NCI-H2227 treated with DMSO at 0.1 percent for 48 hours (cell line): Measurements from ENCODE around the gene PIP4K2C.

ENCODE experiments used
- DNase-seq: peaks from one replicate; lab custom pipeline; 2025; lab: John Stamatoyannopoulos, UW

PIP4K2C gene

DNA sequence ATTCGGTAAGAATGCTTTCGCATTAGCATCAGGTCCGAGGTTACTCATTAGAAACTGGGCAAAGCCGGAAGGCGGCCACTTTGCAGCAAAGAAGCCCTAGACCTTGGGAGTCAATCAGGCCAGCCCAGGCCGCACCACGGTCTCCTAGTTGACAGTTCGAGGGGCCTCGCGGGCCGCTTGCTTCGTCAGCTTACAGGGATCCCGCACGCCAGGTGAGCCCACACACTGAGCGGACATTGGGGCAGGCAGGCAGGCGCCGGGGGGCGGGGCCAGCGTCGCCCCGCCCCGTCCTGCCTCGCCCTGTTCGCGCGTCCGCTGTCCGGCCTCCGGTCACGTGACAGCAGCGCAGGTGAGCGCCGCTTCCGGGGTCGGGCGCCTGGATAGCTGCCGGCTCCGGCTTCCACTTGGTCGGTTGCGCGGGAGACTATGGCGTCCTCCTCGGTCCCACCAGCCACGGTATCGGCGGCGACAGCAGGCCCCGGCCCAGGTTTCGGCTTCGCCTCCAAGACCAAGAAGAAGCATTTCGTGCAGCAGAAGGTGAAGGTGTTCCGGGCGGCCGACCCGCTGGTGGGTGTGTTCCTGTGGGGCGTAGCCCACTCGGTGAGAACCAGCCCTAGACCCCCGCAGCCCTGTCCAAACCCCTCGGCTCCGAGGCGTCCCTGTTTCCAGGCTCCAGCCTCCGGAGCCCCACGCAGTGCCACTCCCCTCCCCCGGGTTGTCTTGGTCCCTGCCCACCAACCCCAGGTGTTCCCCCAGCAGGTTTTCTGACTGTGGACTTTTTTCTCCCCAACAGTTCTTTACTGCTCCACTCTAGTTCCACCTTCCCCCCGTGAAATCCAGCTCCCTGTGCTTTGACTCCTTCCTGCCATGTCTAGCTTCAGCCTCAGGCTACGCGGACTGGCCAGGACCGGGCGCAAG, at the start of gene PIP4K2C:
TSS of gene PIP4K2C (plus strand) at position 329 of the 918 bp plus-strand sequence. CDS start at position 427, 98 bp downstream.
- DNase-seq: peak; percentile 53

DNA sequence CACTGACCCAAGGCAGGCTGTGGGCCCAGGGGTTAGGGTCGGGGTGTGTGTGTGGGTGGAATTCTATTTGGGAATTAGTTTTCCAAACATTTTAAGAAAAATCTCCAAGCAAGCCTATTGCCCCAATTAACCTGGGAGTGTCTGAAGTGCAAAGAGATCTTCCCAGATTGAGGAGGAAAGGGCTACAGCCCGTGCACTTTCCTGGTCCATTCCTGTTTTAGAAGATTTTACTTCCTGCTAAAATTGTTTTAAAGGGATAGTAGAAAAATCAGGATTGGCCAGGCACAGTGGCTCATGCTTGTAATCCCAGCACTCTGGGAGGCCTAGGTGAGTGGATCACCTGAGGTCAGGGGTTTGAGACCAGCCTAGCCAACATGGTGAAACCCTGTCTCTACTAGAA, 49.3 kb upstream of the PIP4K2C start:
- no peak for DNase-seq

DNA sequence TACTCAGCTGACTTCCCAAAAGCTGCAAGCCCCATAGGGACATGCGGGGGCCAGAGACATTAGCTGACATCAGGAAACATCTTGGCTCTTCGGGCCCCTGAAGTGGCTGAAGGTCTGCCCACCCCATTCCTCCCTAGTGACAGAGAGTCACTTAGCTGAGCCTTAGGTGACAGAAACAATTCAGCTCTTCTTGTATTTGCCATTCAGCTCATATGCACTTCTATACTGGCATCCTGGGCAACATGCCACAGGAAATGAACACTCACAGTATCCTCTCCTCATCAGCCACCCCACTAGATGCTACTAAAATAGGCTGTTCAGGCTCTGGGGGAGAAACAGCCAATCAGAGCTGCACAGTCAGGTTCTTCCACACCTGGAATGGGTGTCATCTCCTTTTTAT, 47.4 kb upstream of the PIP4K2C start:
- no peak for DNase-seq

DNA sequence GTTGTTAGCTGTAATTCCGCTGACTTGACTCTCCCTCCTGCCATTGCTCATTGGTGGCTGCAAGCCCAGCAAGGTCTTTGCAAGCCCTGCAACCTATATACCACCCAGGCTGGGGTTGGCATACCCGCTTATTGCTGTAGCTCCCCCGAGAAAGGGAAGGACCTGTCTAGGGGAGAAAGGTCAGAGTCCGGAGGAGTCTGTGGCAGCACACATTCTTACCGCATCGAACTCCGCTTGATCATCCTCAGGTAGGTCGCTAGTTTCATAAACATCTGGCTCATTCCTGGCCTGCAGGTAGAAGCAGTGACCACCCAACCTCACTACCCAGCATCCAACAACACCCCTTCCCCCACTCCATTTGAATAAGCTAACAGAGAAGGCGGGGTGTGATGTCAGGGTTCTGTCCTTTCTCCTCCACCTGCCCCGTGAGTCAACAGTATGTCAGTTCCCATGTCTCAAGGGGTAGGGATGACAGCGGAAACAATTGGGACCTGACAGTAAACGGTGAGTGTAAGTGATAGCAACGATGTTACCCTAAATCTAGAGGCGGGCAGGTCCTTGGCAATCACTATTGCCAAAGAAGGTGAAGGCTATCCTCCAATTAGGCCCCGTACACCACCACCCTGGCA, 45.1 kb upstream of the PIP4K2C start:
- no peak for DNase-seq

DNA sequence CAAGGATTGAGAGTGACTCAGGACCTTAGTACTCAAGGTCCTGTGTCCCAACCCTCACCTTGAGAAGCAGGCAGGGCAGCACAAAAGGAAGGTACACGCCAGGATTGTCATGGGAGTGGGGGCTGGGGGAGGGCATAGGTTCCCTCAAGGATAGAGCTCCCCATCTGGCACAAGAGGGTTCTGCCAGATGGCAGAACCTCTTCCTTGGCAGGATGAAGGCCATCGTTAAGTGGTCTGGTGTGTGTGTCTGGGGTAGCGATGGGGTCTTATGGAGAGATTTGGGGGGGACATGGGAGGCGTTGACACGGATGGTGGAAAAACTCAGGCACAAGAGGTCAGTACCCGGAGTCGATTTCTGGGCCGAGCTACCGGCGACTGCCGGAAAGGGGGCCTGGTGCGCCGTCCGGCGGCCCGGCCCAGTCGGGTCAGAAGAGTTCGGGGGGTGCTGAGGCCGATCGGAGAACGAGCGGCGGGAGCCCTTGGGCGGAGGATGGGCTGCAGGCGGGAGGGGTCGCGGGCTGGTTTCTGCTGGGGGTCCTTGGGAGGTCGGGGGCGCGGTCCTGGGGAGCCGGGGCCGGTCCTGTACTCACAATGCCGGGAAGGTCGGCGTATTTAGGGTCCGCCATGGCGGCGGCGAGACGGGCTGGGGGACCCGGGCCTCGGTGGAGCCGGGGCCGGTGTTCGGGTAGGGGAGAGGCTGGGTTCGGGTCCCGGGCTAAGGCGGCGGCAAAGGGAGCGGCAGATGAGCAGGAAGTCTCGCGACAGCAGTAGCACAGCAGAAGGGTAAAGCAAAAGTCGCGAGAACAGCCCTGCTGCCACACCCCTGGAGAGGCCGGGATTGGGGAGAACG, 44.3 kb upstream of the PIP4K2C start, which contains the start of gene DCTN2:
TSS of gene DCTN2 (minus strand) at position 755 of the 850 bp plus-strand sequence. CDS start at position 626, 129 bp downstream.
- DNase-seq: peak; percentile 92

DNA sequence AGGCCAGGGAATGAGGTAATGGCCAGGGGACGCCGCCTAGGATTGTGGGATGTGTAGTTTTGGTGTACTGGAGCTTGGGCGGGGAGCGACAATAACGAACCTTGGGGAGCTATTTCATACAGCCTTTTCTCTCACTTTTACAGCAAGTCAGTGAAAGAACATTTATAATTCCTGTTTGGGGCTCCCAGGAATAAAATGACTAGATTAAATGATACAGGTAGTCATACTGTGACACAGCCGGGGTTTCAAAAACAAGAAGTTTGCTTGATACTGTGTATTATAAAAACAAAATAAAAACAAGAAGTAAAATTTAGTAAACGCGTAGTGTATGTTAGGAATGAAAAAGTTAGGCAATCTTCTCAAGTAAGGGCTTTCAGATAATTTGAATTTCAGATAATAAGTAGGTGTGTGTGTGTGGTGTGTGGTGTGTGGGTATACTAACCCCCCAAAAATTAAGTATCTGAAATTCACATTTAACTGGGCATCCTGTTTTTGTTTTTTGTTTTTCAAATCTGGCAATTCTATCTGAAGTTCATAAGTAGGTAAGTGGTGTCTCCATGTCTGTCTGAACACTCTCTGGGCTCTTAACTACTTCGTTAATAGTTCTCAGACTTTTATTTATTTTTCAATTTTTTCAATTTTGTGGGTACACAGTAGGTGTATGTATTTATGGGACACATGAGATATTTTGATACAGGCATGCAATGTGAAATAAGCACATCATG, 43.5 kb upstream of the PIP4K2C start:
- DNase-seq: no peak

DNA sequence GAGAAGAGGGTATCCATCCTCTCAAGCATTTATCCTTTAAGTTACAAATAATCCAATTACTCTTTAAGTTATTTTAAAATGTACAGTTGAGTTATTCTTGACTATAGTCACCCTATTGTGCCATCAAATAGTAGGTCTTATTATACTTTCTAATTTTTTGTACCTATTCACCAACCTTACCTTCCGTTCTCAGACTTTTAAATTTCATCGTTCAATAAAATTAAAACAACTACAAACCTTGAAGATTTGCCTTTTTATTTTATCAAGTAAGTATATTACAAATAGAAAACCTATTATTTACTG, 43.0 kb upstream of the PIP4K2C start:
- no peak for DNase-seq

DNA sequence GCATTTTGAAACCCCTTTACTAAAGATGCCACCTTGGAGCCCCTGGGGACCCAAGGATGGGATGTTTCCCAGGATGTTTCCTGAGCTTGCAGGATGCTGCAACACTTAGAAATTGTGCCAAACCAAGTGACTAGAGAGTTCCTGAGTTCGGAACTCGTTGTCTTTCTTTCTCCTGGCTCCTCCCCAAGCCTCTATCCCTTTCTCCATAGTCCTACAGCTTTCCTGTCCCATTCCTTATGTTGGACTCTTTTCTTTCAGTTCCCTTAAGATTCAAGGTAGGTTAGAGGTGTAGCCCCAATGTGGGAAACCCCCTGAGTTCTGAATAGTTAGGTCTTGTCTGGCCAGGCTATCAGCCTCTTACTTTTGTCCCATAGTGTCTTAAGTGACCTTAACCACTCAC, 42.5 kb upstream of the PIP4K2C start:
- no peak for DNase-seq

DNA sequence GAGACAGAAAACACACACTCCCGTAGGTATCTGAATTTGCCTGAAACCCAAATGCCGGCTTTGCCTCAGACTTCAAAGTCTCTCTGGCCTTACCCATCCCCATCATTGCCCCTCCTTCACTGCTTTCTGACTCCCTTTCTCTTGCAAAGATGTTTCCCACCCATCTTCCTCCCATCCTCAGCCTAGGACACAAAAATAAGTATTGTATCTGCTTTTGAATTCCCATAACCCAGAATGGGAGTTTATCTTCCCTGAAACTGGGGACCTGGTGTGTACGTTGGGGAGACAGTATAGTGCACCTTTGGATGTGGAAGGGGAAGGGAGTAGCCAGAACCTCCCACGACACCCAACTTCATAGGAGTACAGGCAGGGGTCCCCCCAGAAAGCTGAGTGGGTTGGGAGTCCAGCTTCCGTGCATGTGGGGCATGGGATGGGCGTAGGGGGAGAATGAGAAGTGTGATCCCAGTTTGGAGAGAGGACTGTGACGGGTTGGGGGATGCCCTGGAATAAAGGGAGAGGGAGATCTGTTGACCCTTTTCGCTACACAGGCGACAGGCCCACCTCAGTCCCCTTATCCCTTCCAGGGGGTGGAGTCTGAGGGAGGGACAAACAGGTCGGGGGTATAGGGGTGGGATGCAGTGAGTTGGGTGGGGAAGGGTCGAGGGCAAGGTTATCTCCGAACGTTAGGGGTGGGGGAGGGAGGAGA, 41.6 kb upstream of the PIP4K2C start:
- no peak for DNase-seq

DNA sequence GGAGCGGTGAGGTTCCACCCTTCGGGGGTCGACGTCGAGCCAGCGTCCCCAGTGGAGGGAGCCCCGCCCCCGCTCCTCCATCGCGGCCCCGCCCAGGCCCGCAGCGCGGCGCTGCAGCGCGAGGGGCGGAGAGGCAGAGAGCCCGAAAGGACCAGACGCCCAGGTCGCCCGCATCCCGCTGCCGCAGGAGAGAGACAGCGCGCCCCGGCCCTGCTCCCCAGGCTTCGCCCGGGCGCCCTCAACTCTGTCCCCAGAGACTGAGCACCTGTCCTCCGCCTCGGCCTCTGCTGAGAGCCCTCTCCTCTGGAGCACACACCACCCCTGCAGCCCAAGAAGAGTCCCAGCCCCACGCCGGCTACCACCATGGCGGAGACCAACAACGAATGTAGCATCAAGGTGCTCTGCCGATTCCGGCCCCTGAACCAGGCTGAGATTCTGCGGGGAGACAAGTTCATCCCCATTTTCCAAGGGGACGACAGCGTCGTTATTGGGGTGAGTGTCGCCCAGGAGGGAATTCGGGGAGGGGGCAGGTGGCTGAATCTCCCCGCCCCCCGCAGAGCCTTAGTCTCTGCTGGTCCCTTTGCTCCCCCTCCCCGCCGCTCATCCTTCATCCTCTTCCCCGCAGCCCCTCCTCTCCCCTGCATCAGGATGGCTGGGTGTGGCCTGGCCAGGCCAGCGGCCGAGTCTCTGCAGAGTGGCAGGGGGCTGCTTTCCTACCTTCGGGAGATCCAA, 40.9 kb upstream of the PIP4K2C start, which contains the start of gene KIF5A:
TSS of gene KIF5A (plus strand) at position 136 of the 732 bp plus-strand sequence. CDS start at position 364, 228 bp downstream.
- peak; percentile 8 for DNase-seq

DNA sequence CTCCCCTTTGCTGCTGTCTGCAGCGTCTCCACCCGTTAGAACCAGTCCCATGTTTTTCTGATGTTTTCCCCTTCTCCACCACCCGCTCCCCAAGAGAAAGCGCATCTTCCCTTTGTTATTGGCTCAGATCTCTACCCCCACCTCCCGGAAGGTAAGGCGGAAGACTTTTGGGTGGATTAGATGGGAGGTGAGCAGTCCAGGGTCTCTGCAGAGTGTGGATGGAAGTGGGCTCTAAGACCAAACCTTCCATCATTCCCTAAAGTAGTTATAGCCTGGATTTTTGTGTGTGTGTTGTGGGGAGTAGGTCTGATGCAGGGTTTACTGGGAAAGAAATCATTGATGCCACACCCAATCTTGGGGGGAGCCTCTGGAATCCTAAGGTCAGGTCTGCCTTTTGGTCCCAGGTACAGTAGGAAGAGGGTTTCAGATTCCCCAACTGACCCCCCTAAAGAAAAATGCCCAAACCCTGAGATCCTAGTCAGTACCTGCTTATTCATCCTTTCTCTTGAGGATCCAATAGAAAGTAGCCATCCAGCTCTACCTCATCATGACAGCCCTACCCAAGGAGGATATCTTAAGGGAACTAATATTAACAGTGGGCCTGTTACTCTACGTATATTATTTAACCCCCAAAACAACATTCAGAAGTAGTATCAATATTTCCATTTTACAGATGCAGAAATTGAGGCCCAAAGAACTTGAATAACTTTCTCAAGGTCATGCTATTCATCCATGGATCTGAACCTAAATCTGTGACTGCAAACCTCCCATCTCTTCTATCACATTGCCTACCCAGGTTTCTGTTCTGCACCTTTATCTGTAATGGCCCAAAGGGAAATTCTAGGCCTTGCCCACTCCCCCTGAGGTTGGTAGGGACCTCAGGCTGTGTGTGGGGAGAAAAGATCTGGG, 40.1 kb upstream of the PIP4K2C start:
- DNase-seq: no peak

DNA sequence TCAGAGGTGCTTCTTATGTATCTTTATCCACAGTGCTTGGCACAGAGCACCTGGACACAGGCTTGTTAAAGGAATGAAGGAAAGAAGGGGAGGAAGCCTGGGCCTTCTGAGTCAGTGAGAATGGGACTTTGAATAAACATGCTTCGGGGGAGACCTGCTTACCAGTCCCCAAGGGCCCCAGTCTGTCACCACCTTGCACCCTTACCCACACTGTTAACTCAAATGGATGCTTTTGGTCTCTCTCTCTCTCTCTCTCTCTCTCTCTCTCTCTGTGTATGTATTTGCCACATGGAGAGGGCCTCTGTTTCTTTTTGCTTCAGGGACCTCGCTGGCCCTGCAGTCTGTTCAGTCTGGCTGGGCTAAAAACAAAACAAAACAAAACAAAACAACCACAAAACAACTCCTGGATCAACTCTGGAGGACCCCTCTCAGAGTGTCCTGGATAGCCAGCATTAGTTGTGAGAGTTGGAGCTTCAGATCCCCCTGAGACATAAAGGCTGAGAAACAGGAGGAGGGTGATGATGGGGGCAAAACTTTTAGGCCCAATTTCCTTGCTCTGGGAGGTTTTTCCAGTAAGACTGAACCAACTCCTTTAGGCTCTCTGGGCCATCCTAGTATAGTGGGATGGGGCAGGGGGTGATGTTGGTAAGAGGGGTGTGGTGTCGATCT, 39.2 kb upstream of the PIP4K2C start:
- DNase-seq: no peak

DNA sequence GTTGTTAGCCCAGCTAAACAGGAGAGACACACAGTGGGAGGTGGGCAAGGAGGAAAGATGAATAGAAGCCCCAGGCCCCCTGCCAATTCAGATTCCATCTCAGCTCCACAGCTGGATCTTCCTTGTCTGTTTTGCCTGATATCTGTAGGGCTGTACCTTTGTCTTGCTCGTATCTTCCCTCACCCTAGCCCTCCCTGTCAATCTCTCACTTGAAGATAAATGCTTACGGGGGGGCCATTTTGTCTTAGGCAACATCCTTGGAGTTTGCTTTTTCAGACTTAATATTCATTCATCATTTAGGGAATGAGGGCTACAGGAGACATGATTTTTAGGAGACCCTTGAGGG, 38.7 kb upstream of the PIP4K2C start:
- DNase-seq: no peak

DNA sequence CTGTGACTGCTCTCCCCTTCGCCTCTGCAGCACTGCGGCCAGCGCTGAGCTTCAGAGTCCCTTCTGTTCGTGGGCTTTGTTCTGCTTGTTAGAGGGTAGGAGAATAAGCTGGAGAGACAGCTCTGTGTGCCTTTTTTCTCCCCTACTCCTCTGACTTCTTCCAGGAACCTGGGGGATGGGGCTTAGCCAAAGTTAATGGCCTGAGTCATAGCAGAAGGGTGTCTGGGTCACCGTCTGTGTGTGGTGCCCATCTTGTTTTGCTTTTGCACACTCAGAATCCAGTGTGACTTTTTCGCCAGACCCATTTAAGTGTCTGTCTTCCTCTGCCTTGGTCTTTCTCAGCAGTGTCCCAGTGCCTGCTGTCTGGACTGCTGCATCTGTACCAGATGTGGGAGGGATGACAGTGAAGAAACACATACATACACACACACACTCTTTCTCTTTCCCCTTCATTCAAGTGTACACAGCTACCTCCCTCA, 38.1 kb upstream of the PIP4K2C start:
- peak; percentile 1 for DNase-seq

DNA sequence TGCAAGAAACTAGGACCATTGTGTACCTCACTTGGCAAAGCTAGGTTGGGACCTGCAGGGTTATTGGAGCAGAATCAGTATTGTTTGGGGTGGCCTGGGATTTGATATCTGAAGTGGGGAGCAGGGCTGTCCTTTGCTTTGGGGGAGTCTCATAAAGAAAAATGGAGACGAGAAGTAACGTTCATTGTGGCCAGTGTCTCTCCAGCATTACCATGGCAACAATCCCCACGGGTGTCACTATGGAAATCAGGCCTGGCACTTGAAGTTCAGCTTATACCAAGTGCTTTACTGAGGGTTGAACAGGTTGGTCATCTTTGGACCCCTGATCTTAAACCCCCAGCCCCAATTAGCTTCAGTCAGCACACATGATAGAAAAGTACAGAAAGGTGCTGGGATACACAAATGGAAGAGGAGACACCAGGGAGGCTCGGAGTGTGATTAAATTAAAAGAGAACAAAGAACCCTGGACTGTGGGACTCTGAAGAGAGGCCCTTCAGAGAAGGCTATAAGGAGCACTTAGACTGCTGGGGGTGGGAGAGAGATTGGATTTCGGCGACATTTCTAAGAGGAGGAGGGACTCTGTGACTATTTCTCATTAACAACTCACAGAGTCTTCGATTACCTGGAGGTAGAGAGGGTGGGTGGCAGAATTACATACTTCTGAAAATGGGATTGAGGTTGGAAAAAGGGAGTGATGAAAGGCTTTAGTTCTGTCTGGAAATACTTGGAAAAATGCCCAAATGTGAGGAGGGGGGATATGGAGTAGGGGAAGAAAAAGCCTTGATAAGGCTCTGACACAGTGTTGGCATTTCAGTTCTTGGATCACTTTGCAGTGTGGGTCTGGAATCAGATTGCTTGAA, 37.4 kb upstream of the PIP4K2C start:
- no peak for DNase-seq

DNA sequence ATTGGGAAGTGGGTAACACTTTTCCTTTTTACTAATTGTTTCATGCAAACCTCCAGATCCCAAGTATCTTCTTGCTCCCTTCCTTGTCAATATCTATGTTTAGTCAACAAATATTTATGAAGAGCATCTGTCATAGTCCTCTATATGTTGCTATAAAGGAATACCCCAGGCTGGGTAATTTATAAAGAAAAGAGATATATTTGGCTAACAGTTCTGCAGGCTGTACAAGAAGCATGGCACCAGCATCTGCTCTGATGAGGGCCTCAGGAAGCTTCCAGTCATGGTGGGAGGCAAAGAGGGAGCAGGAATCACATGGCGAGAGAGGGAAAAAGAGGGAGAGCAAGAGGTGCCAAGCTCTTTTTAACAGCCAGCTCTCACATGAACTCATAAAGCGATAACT, 36.5 kb upstream of the PIP4K2C start:
- DNase-seq: no peak

DNA sequence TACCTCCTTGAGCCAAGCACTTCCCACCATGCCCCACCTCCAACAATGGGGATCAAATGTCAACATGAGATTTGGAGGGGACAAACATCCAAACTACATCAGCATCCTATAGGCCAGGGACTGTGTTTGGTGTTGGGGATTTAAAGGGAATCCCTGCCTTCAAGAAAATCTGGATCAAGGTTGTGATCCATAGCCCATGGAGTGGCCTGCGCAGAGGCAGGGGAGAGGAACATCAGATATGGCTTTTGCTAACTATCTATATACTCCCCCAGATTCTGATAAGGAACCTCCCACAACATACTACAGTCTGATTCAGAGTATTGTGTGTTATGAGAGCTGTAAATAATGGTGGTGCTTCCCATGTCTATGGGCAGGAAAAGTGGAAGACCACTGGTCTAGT, 36.1 kb upstream of the PIP4K2C start:
- DNase-seq: no peak

DNA sequence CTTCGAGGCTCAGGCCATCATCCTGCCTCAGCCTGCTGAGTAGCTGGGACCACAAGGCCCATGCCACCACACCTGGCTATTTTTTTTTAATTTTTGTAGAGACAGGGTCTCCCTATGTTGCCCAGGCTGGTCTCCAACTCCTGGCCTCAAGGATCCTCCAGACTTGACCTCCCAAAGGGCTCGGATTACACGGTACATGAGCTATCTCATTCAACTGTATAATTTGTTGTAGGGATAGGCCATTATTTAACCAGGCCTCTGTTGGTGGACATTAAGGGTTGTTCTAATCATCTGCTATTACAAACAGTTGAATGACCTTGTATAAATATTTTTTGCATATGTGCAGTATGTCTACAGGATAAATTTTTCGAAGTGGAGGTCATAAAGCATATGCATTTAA, 32.1 kb upstream of the PIP4K2C start:
- DNase-seq: no peak
